ENCODE data around the gene ATP2B2. TPM values are rescaled to one million over a fixed set of nuclear protein-coding genes. Genes with fewer than 3 reads are reported as not detected.

Gene ATP2B2
- total RNA-seq, 1 experiment from 2014 or later = 0.21 TPM

DNA sequence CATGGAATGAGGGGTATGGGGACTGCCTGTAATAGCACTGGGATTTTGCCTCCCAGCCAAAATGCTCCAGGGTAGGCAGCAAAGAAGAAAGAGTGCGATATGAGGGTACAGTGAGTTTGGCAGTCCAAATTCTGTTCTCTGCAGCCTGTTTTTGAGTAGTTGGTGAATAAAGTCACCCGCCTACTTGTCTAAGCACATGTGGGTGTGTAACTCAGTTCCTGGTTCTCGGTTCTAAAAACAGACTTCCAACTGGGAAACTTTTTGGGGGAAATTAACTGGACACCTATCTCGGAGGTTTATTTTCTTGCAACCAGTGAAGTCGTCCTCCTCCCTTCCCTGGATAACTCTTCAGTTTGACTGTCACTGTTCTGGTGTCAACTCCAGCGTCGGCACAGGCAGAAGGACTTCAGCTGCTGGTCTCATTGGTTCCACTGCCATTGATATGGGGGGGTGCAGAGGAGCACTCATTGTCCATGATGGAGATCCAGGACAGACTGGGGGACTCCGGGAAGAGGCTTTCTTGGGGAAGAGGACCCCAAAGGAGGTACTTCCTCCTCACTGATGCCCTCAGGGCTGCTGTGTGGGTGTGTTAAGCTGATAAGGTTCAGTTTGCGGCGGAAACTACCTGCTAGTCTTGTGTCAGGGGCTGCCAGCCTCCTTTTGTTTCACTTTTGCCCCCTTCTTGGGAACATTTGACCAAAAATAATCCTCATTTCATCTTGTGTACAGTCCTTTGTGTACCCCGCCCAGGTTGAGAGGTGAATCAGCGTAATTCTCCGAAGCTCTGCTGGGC lies 225.8 kb downstream of the ATP2B2 start:
- H3K4me3 ChIP-seq (ENCODE audit: insufficient read depth, low read depth, low read length) = no peak overlapping the region
- H3K36me3 ChIP-seq (replicated peaks; ENCODE audit: control insufficient read depth, insufficient read depth, low read length) = peaks cover 25% of the 10 kb centered on the region
- H3K27me3 ChIP-seq (ENCODE audit: control insufficient read depth, insufficient read depth, low read length) = no peaks in the 10 kb centered on the region
- no peak for DNase-seq

DNA sequence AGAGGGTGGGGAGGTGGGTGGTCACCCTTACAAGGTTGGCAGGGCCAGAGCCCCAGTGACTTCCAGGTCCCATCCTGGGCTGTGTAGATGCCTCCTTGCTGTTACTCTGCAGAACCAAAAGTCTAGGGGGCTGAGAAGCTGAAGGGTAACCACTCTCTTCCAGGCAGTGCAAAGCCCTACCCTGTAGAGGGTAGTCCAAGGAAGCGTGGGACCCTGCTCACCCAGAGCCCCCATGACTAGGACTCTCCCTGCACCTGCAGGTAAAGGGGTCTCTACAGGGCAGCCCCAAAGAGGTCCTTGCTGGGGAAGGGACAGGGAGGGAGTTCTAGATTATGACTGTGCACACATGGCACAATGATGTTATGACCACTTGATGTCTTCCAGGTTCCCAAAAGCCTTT lies 226.9 kb downstream of the ATP2B2 start:
- DNase-seq = no peak
- H3K4me3 ChIP-seq (ENCODE audit: insufficient read depth, low read depth, low read length) = no peak overlapping the region

DNA sequence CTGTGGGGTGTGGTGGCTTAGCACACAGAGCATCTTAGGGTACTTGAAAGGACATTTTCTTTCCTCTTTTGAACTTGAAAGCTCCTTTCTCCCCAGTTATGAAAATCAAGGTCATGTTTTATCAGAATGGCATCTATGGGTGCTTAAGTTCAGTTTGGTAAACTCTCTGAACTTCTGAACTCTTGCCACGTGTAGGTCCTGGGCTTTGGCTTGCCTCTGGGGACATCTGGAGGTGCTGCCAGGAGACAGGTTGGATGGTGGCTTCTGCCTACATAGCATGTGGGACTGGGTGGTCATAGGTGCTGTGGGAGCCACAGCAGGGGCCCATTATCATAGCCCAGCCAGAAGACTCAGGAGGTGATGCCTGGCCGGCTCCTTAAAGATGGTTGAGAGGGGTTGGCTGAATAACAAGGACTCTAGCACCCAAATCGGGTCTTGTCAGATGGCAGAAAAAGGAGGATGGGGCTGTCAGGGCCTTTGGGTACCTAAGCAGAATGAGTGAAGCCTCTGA lies 228.2 kb downstream of the ATP2B2 start:
- Histone ChIP-seq H3K36me3 (replicated peaks; ENCODE audit: control insufficient read depth, insufficient read depth, low read length) (peaks cover 21% of the 10 kb centered on the region), H3K27me3 (ENCODE audit: control insufficient read depth, insufficient read depth, low read length) (no peaks in the 10 kb centered on the region), H3K4me3 (ENCODE audit: insufficient read depth, low read depth, low read length) (no peak overlapping the region)
- DNase-seq = no peak

More for the DNA sequence above, 226.9 kb downstream of the ATP2B2 start:
- no peaks in the 10 kb centered on the region for H3K27me3 ChIP-seq (ENCODE audit: control insufficient read depth, insufficient read depth, low read length)
- peaks cover 22% of the 10 kb centered on the region for H3K36me3 ChIP-seq (replicated peaks; ENCODE audit: control insufficient read depth, insufficient read depth, low read length)

DNA sequence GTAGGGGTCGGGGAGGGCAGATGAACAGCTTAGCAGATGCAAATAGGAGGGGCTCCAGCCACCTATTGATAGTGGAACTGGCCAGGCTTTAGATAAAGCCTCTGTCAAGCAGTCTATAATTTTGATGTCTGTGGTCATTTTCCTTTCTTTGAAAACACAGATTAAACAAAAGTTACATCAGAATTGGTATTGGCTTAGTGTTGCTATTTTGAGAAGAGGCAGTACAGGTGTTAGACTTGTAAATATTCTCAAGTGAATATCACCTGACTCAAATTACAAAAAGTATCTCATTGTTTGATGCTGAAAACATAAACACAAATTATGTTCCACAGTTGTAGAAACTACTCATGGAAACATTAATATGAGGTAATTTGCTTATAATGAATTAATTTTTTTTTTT lies 230.8 kb downstream of the ATP2B2 start:
- H3K4me3 ChIP-seq (ENCODE audit: insufficient read depth, low read depth, low read length) = no peak overlapping the region
- no peaks in the 10 kb centered on the region for H3K27me3 ChIP-seq (ENCODE audit: control insufficient read depth, insufficient read depth, low read length)
- no peak for DNase-seq
- H3K36me3 ChIP-seq (replicated peaks; ENCODE audit: control insufficient read depth, insufficient read depth, low read length) = peaks cover 23% of the 10 kb centered on the region

Other genes with a start within 250 kb of the ATP2B2 start
- not detected in 2 replicates for gene GHRL, start 212.6 kb downstream of the ATP2B2 start, total RNA-seq (2014; rRNA removed; shearing (Covaris generic))
- 193 and 204 TPM in 2 replicates for gene SEC13, start 184.5 kb downstream of the ATP2B2 start, total RNA-seq (2014; rRNA removed; shearing (Covaris generic))

All from H7 (cell line).